Mesendoderm (in vitro differentiated cells): ENCODE data around the gene SPATA21.
"Not testable (repeated sequence)": the region's sequence is repeated elsewhere in the genome, so short reads cannot be mapped to it uniquely, and the experiment has no call there.

Experiments used
- DNase-seq: peaks from one replicate; pipeline ENCODE4 v3.0.0; 2013
- H2AK5ac ChIP-seq: 2 replicates; pipeline ENCODE4 v1.6.1; 2013; ENCODE audit warnings: low read length, inconsistent platforms
- H2BK120ac ChIP-seq: 2 replicates; pipeline ENCODE4 v1.6.1; 2013; ENCODE audit warnings: low read depth, mild to moderate bottlenecking, low read length, moderate library complexity, mixed read lengths
- H2BK15ac ChIP-seq: replicated peaks from 2 replicates; pipeline ENCODE4 v1.6.1; 2013; ENCODE audit warnings: low read depth, mild to moderate bottlenecking, moderate library complexity
- H2BK5ac ChIP-seq: 2 replicates; pipeline ENCODE4 v1.6.1; 2013; ENCODE audit warnings: low read length, inconsistent platforms
- H3K18ac ChIP-seq: 2 replicates; pipeline ENCODE4 v1.6.1; 2013; ENCODE audit warnings: mild to moderate bottlenecking, low read length, mixed read lengths
- H3K23ac ChIP-seq: one replicate; pipeline ENCODE4 v1.6.1; 2013; ENCODE audit warnings: low read length
- H3K27ac ChIP-seq: 2 replicates; pipeline ENCODE4 v1.5.1; 2013; ENCODE audit warnings: low read depth, mild to moderate bottlenecking, inconsistent platforms, low read length, moderate library complexity
- H3K27me3 ChIP-seq: 2 replicates; pipeline ENCODE4 v1.6.1; 2013; ENCODE audit warnings: low read length, control low read depth, mild to moderate bottlenecking, inconsistent platforms; ENCODE audit not compliant: insufficient read depth, poor library complexity
- H3K36me3 ChIP-seq: 2 replicates; pipeline ENCODE4 v1.6.1; 2013; ENCODE audit warnings: low read length, inconsistent platforms; ENCODE audit not compliant: control insufficient read depth, insufficient read depth
- H3K4ac ChIP-seq: one replicate; pipeline ENCODE4 v1.6.1; 2013; ENCODE audit warnings: low read depth, mild to moderate bottlenecking, low read length, moderate library complexity
- H3K4me1 ChIP-seq: 2 replicates; pipeline ENCODE4 v1.6.1; 2013; ENCODE audit warnings: low read depth, low read length, inconsistent platforms; ENCODE audit not compliant: control insufficient read depth
- H3K4me2 ChIP-seq: 2 replicates; pipeline ENCODE4 v1.6.1; 2013; ENCODE audit warnings: low read length
- H3K4me3 ChIP-seq: 2 replicates; pipeline ENCODE4 v1.5.1; 2013; ENCODE audit warnings: mild to moderate bottlenecking, low read length
- H3K56ac ChIP-seq: one replicate; pipeline ENCODE4 v1.6.1; 2013; ENCODE audit warnings: low read length
- H3K79me1 ChIP-seq: 2 replicates; pipeline ENCODE4 v1.6.1; 2013; ENCODE audit warnings: low read length, inconsistent platforms
- H3K79me2 ChIP-seq: 2 replicates; pipeline ENCODE4 v1.6.1; 2013; ENCODE audit warnings: mild to moderate bottlenecking, low read length; ENCODE audit not compliant: control insufficient read depth, insufficient read depth
- H3K9ac ChIP-seq: 2 replicates; pipeline ENCODE4 v1.6.1; 2013; ENCODE audit warnings: low read length, inconsistent platforms
- H4K5ac ChIP-seq: one replicate; pipeline ENCODE4 v1.6.1; 2013; ENCODE audit warnings: low read length
- H4K8ac ChIP-seq: one replicate; pipeline ENCODE4 v1.6.1; 2013; ENCODE audit warnings: low read depth, mild to moderate bottlenecking, control low read depth, low read length, moderate library complexity
- WGBS: extraction: QIAGEN DNeasy Blood & Tissue Kit; methylation state at CpG from one replicate; pipeline ENCODE4 v1.1.7; 2013; ENCODE audit warnings: low lambda C conversion rate, missing lambda C conversion rate; ENCODE audit not compliant: insufficient coverage; ENCODE audit errors: extremely low coverage; 5-methylcytosine and 5-hydroxymethylcytosine counted together

The SPATA21 gene

GRCh38 chr1:16367968-16368890, 69.0 kb downstream of the SPATA21 start:
- WGBS = no CpG with 5 or more reads among the region's 24 CpGs

GRCh38 chr1:16367258-16367967, 69.8 kb downstream of the SPATA21 start:
- H3K79me1 ChIP-seq = peaks cover 3% of the 10 kb centered on the region
- peak overlapping the region; percentile 90 for H3K9ac ChIP-seq
- H3K27ac ChIP-seq = peak overlapping the region; percentile 98
- no peak overlapping the region for H4K5ac ChIP-seq
- H3K4me1 ChIP-seq = peaks cover 4% of the 10 kb centered on the region
- peak; percentile 88 for DNase-seq
- no peaks in the 10 kb centered on the region for H3K36me3 ChIP-seq
- peak overlapping the region; percentile 94 for H3K18ac ChIP-seq
- no peak overlapping the region for H3K23ac ChIP-seq
- peak overlapping the region; percentile 80 for H2BK5ac ChIP-seq
- H3K79me2 ChIP-seq = peaks cover 38% of the 10 kb centered on the region
- no peak overlapping the region for H3K4me2 ChIP-seq
- no peak overlapping the region for H2AK5ac ChIP-seq
- H2BK15ac ChIP-seq = no peak overlapping the region
- H3K4ac ChIP-seq = peak overlapping the region; percentile 73
- peak overlapping the region; percentile 69 for H4K8ac ChIP-seq
- H3K4me3 ChIP-seq = peak overlapping the region; percentile 52
- no CpG with 5 or more reads among the region's 47 CpGs for WGBS
- no peaks in the 10 kb centered on the region for H3K27me3 ChIP-seq
- peak overlapping the region; percentile 93 for H3K56ac ChIP-seq
- peak overlapping the region; percentile 51 for H2BK120ac ChIP-seq

More at GRCh38 chr1:16367968-16368890, 69.0 kb downstream of the SPATA21 start:
- Histone ChIP-seq H3K4ac (peak overlapping the region; percentile 73), H2BK15ac (no peak overlapping the region), H3K27me3 (no peaks in the 10 kb centered on the region), H2BK5ac (no peak overlapping the region), H4K8ac (no peak overlapping the region), H2AK5ac (no peak overlapping the region), H3K4me1 (peaks cover 4% of the 10 kb centered on the region), H3K4me3 (peak overlapping the region; percentile 52), H3K79me1 (peaks cover 6% of the 10 kb centered on the region), H3K27ac (peak overlapping the region; percentile 98), H3K79me2 (peaks cover 44% of the 10 kb centered on the region), H3K4me2 (peak overlapping the region; percentile 62), H3K9ac (peak overlapping the region; percentile 90), H4K5ac (no peak overlapping the region), H3K56ac (peak overlapping the region; percentile 93), H3K23ac (no peak overlapping the region), H2BK120ac (peak overlapping the region; percentile 46), H3K36me3 (no peaks in the 10 kb centered on the region), H3K18ac (peak overlapping the region; percentile 94)
- DNase-seq = peak; percentile 89

GRCh38 chr1:16366722-16367257, 70.4 kb downstream of the SPATA21 start, which contains the start of gene SZRD1:
TSS of gene SZRD1 (plus strand) at chr1:16367242. CDS start at chr1:16367258, 16 bp downstream.
- Histone ChIP-seq H3K4ac (peak within 1 kb of the TSS; percentile 73), H2BK120ac (peak within 1 kb of the TSS; percentile 51), H3K36me3 (no peaks in the 10 kb centered on the region), H4K8ac (peak within 1 kb of the TSS; percentile 89), H3K56ac (peak within 1 kb of the TSS; percentile 93), H3K9ac (peak within 1 kb of the TSS; percentile 90), H3K4me2 (peak within 1 kb of the TSS; percentile 62), H3K4me1 (peaks cover 4% of the 10 kb centered on the region), H3K23ac (no peak within 1 kb of the TSS), H3K79me2 (peaks cover 33% of the 10 kb centered on the region), H3K79me1 (peaks cover 3% of the 10 kb centered on the region), H3K27me3 (no peaks in the 10 kb centered on the region), H2BK15ac (no peak within 1 kb of the TSS), H3K27ac (peak within 1 kb of the TSS; percentile 98), H3K4me3 (peak within 1 kb of the TSS; percentile 52), H2BK5ac (peak within 1 kb of the TSS; percentile 80), H3K18ac (peak within 1 kb of the TSS; percentile 94), H2AK5ac (no peak within 1 kb of the TSS), H4K5ac (no peak within 1 kb of the TSS)
- DNase-seq = peak; percentile 100
- no CpG with 5 or more reads among the region's 24 CpGs for WGBS

- peaks cover 21% of the 10 kb centered on the region for H3K79me2 ChIP-seq
- not testable (repeated sequence) for H3K23ac ChIP-seq, H3K79me1 ChIP-seq, H3K27me3 ChIP-seq, H3K56ac ChIP-seq, H3K4me1 ChIP-seq, H3K18ac ChIP-seq, H3K27ac ChIP-seq, DNase-seq, H2BK15ac ChIP-seq, H4K8ac ChIP-seq, H3K9ac ChIP-seq, H3K4me2 ChIP-seq, H2BK120ac ChIP-seq, H2AK5ac ChIP-seq, H3K36me3 ChIP-seq, H3K4me3 ChIP-seq, H2BK5ac ChIP-seq, H4K5ac ChIP-seq, H3K4ac ChIP-seq
- WGBS = no CpG with 5 or more reads among the region's 3 CpGs
These were observed 72.1 kb downstream of the SPATA21 start for GRCh38 chr1:16365146-16365498.

GRCh38 chr1:16356867-16357266, 80.4 kb downstream of the SPATA21 start:
- Histone ChIP-seq H4K5ac (no peak overlapping the region), H3K36me3 (no peaks in the 10 kb centered on the region), H3K79me1 (peaks cover 1% of the 10 kb centered on the region), H3K9ac (no peak overlapping the region), H4K8ac (no peak overlapping the region), H3K56ac (no peak overlapping the region), H2BK120ac (no peak overlapping the region), H3K27ac (no peak overlapping the region), H2BK15ac (no peak overlapping the region), H3K27me3 (no peaks in the 10 kb centered on the region), H2AK5ac (no peak overlapping the region), H3K4me2 (no peak overlapping the region), H3K79me2 (no peaks in the 10 kb centered on the region), H3K23ac (no peak overlapping the region), H2BK5ac (no peak overlapping the region), H3K4me1 (no peaks in the 10 kb centered on the region), H3K18ac (no peak overlapping the region), H3K4ac (no peak overlapping the region), H3K4me3 (no peak overlapping the region)
- DNase-seq = no peak
- no CpG with 5 or more reads among the region's 3 CpGs for whole genome bisulfite sequencing
